SJCRH30 (cell line): Measurements from ENCODE around the gene SPOCK1. TPM values are rescaled to one million over a fixed set of nuclear protein-coding genes. Genes with fewer than 3 reads are reported as not detected.
"Not testable (repeated sequence)": the region's sequence is repeated elsewhere in the genome, so short reads cannot be mapped to it uniquely, and the experiment has no call there.

Experiments
- DNase-seq, 2 experiments: peaks; one replicate each; pipeline ENCODE4 v3.0.0-alpha.2; 2015 to 2020
- H3K27ac ChIP-seq: fragments of 250-450 bp; sonication (Bioruptor Pico); 2 replicates; pipeline ENCODE4 v1.5.1; 2020; ENCODE audit warnings: mild to moderate bottlenecking, moderate library complexity
- H3K27me3 ChIP-seq: fragments of 250-450 bp; sonication (Bioruptor Pico); 2 replicates; pipeline ENCODE4 v1.5.1; 2020; ENCODE audit warnings: mild to moderate bottlenecking, moderate library complexity
- H3K36me3 ChIP-seq: fragments of 250-450 bp; sonication (Bioruptor Pico); 2 replicates; pipeline ENCODE4 v1.5.1; 2020; ENCODE audit warnings: mild to moderate bottlenecking, moderate library complexity
- H3K4me1 ChIP-seq: fragments of 250-450 bp; sonication (Bioruptor Pico); 2 replicates; pipeline ENCODE4 v1.5.1; 2020; ENCODE audit warnings: mild to moderate bottlenecking, moderate library complexity
- H3K4me3 ChIP-seq: fragments of 250-450 bp; sonication (Bioruptor Pico); 2 replicates; pipeline ENCODE4 v1.5.1; 2020; ENCODE audit warnings: mild to moderate bottlenecking, moderate library complexity
- H3K9me3 ChIP-seq: fragments of 250-450 bp; sonication (Bioruptor Pico); replicated peaks from 2 replicates; pipeline ENCODE4 v1.5.1; 2020; ENCODE audit warnings: mild to moderate bottlenecking, moderate library complexity
- total RNA-seq: library from RNA; depleted of rRNA; stranded (reverse); fragments of >200 nt; shearing (Covaris generic); gene quantifications from 2 replicates; pipeline ENCODE4 v1.2.3, GENCODE V29; 2014

The SPOCK1 gene
- total RNA-seq, 1 experiment from 2014 or later = 0.06 TPM

GRCh38 chr5:137266186-137266585 is 232.9 kb downstream of the SPOCK1 start:
- Histone ChIP-seq H3K27me3 (no peaks in the 10 kb centered on the region), H3K4me1 (no peaks in the 10 kb centered on the region), H3K36me3 (no peaks in the 10 kb centered on the region), H3K27ac (no peak overlapping the region), H3K4me3 (no peak overlapping the region), H3K9me3 (no peaks in the 10 kb centered on the region)
- no peak for DNase-seq

GRCh38 chr5:137265457-137265856 is 233.7 kb downstream of the SPOCK1 start:
- Histone ChIP-seq H3K27ac (no peak overlapping the region), H3K36me3 (no peaks in the 10 kb centered on the region), H3K4me1 (no peaks in the 10 kb centered on the region), H3K9me3 (no peaks in the 10 kb centered on the region), H3K4me3 (no peak overlapping the region), H3K27me3 (no peaks in the 10 kb centered on the region)
- no peak for DNase-seq

GRCh38 chr5:137264573-137264972 is 234.6 kb downstream of the SPOCK1 start:
- no peak overlapping the region for H3K4me3 ChIP-seq
- H3K27me3 ChIP-seq = no peaks in the 10 kb centered on the region
- no peak overlapping the region for H3K27ac ChIP-seq

GRCh38 chr5:137264041-137264440 is 235.1 kb downstream of the SPOCK1 start:
- Histone ChIP-seq H3K9me3 (no peaks in the 10 kb centered on the region), H3K27me3 (no peaks in the 10 kb centered on the region), H3K4me1 (no peaks in the 10 kb centered on the region), H3K27ac (no peak overlapping the region), H3K4me3 (no peak overlapping the region), H3K36me3 (no peaks in the 10 kb centered on the region)
- no peak for DNase-seq

More at GRCh38 chr5:137264573-137264972, 234.6 kb downstream of the SPOCK1 start:
- Histone ChIP-seq H3K36me3 (no peaks in the 10 kb centered on the region), H3K4me1 (no peaks in the 10 kb centered on the region), H3K9me3 (no peaks in the 10 kb centered on the region)
- DNase-seq = no peak

- Histone ChIP-seq H3K9me3 (no peaks in the 10 kb centered on the region), H3K36me3 (no peaks in the 10 kb centered on the region), H3K4me1 (no peaks in the 10 kb centered on the region), H3K27ac (no peak overlapping the region), H3K4me3 (no peak overlapping the region), H3K27me3 (no peaks in the 10 kb centered on the region)
- no peak for DNase-seq
These were observed 235.6 kb downstream of the SPOCK1 start for GRCh38 chr5:137263371-137264005.

- H3K36me3 ChIP-seq = no peaks in the 10 kb centered on the region
- H3K27me3 ChIP-seq = no peaks in the 10 kb centered on the region
- no peaks in the 10 kb centered on the region for H3K9me3 ChIP-seq
- H3K27ac ChIP-seq = no peak overlapping the region
- no peak for DNase-seq
- H3K4me3 ChIP-seq = no peak overlapping the region
- H3K4me1 ChIP-seq = no peaks in the 10 kb centered on the region
These were observed 236.3 kb downstream of the SPOCK1 start for GRCh38 chr5:137262818-137263217.

- no peaks in the 10 kb centered on the region for H3K9me3 ChIP-seq
- no peaks in the 10 kb centered on the region for H3K4me1 ChIP-seq
- DNase-seq = no peak
- no peak overlapping the region for H3K4me3 ChIP-seq
- H3K27me3 ChIP-seq = no peaks in the 10 kb centered on the region
- no peak overlapping the region for H3K27ac ChIP-seq
- no peaks in the 10 kb centered on the region for H3K36me3 ChIP-seq
These were observed 238.1 kb downstream of the SPOCK1 start for GRCh38 chr5:137260820-137261695.

GRCh38 chr5:137259115-137259514 is 240.0 kb downstream of the SPOCK1 start:
- not testable (repeated sequence) for DNase-seq, H3K27ac ChIP-seq, H3K9me3 ChIP-seq, H3K4me3 ChIP-seq, H3K36me3 ChIP-seq, H3K27me3 ChIP-seq, H3K4me1 ChIP-seq

- no peak for DNase-seq
- Histone ChIP-seq H3K27me3 (no peaks in the 10 kb centered on the region), H3K4me1 (no peaks in the 10 kb centered on the region), H3K4me3 (no peak overlapping the region), H3K27ac (no peak overlapping the region), H3K36me3 (no peaks in the 10 kb centered on the region), H3K9me3 (no peaks in the 10 kb centered on the region)
These were observed 244.7 kb downstream of the SPOCK1 start for GRCh38 chr5:137254119-137255090.

- DNase-seq = no peak
- no peaks in the 10 kb centered on the region for H3K9me3 ChIP-seq
- no peak overlapping the region for H3K4me3 ChIP-seq
- no peaks in the 10 kb centered on the region for H3K27me3 ChIP-seq
- no peaks in the 10 kb centered on the region for H3K36me3 ChIP-seq
- H3K27ac ChIP-seq = no peak overlapping the region
- no peaks in the 10 kb centered on the region for H3K4me1 ChIP-seq
These were observed 246.6 kb downstream of the SPOCK1 start for GRCh38 chr5:137252512-137252911.

GRCh38 chr5:137250421-137250820 is 248.7 kb downstream of the SPOCK1 start:
- H3K27ac ChIP-seq = no peak overlapping the region

GRCh38 chr5:137248527-137248926 is 250.6 kb downstream of the SPOCK1 start:
- Histone ChIP-seq H3K36me3 (no peaks in the 10 kb centered on the region), H3K4me3 (no peak overlapping the region), H3K4me1 (no peaks in the 10 kb centered on the region), H3K27me3 (no peaks in the 10 kb centered on the region), H3K9me3 (no peaks in the 10 kb centered on the region), H3K27ac (no peak overlapping the region)
- no peak for DNase-seq

More at GRCh38 chr5:137250421-137250820, 248.7 kb downstream of the SPOCK1 start:
- Histone ChIP-seq H3K9me3 (no peaks in the 10 kb centered on the region), H3K27me3 (no peaks in the 10 kb centered on the region), H3K4me1 (no peaks in the 10 kb centered on the region), H3K4me3 (no peak overlapping the region), H3K36me3 (no peaks in the 10 kb centered on the region)
- DNase-seq = no peak

- no peaks in the 10 kb centered on the region for H3K36me3 ChIP-seq
These were observed 253.7 kb downstream of the SPOCK1 start for GRCh38 chr5:137245438-137245837.

GRCh38 chr5:137240285-137240684 is 258.8 kb downstream of the SPOCK1 start:
- Histone ChIP-seq H3K27me3 (no peaks in the 10 kb centered on the region), H3K9me3 (no peaks in the 10 kb centered on the region), H3K4me3 (no peak overlapping the region), H3K27ac (no peak overlapping the region), H3K36me3 (no peaks in the 10 kb centered on the region), H3K4me1 (no peaks in the 10 kb centered on the region)
- DNase-seq = no peak

More at GRCh38 chr5:137245438-137245837, 253.7 kb downstream of the SPOCK1 start:
- no peak overlapping the region for H3K4me3 ChIP-seq
- no peak overlapping the region for H3K27ac ChIP-seq
- no peaks in the 10 kb centered on the region for H3K27me3 ChIP-seq
- H3K4me1 ChIP-seq = no peaks in the 10 kb centered on the region
- no peaks in the 10 kb centered on the region for H3K9me3 ChIP-seq
- no peak for DNase-seq
